GM21423 (cell line): ENCODE results near the gene TFCP2L1.

Experiments used
- ATAC-seq: cut with Tn5 transposase; IDR thresholded peaks from one replicate; pipeline ENCODE4 v1.9.1; 2021; ENCODE audit warnings: mild to moderate bottlenecking, moderate library complexity; ENCODE audit not compliant: unreplicated experiment

Gene TFCP2L1

DNA sequence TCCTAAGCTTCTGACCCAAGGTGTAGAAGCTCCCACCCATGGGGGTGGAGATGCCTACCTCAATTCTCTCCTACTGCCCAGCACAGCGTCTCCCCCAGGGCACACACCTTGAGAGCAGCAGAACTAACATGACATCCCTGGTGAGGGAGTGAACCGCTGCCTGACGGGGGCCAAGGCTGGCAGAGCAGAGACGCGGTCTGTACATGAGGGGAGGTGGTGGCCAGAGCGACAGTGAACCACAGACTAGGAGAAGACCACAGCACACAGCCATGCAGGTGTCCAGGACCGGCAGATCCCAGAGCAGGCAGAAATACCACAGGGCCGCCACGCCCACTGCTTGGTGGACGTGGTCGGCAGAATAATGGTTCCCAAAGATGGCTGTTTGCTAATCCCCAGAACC lies 40.4 kb downstream of the TFCP2L1 start:
- ATAC-seq: no peak

- ATAC-seq: no peak
These were observed 41.1 kb downstream of the TFCP2L1 start for GRCh38 chr2:121243821-121244460.

- ATAC-seq: no peak
These were observed 42.0 kb downstream of the TFCP2L1 start for GRCh38 chr2:121242976-121243375.

GRCh38 chr2:121242175-121242875 lies 42.7 kb downstream of the TFCP2L1 start:
- no peak for ATAC-seq

DNA sequence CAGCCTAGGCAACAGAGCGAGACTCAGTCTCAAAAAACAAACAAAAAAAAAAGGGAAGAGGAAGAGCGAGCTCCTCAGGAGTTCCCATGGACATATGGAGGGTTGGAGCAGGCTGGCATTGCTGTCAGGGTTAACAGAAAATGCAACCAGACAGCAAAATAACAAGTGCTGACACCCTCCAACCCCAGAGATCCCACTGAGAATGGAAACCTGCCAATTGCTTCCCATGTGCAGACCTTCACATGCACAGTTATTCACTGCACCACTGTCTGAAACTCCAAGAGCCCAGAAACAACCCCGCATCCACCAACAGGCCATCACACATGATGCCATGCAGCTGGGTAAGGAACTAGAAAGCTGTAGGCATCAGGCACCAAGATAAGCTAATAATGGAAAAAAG lies 43.5 kb downstream of the TFCP2L1 start:
- ATAC-seq: no peak

GRCh38 chr2:121240436-121240835 lies 44.6 kb downstream of the TFCP2L1 start:
- no peak for ATAC-seq

GRCh38 chr2:121239969-121240368 lies 45.0 kb downstream of the TFCP2L1 start:
- no peak for ATAC-seq

GRCh38 chr2:121239471-121239870 lies 45.5 kb downstream of the TFCP2L1 start:
- ATAC-seq: no peak

GRCh38 chr2:121238828-121239227 lies 46.2 kb downstream of the TFCP2L1 start:
- no peak for ATAC-seq

- ATAC-seq: no peak
These were observed 46.9 kb downstream of the TFCP2L1 start for GRCh38 chr2:121237980-121238665.

DNA sequence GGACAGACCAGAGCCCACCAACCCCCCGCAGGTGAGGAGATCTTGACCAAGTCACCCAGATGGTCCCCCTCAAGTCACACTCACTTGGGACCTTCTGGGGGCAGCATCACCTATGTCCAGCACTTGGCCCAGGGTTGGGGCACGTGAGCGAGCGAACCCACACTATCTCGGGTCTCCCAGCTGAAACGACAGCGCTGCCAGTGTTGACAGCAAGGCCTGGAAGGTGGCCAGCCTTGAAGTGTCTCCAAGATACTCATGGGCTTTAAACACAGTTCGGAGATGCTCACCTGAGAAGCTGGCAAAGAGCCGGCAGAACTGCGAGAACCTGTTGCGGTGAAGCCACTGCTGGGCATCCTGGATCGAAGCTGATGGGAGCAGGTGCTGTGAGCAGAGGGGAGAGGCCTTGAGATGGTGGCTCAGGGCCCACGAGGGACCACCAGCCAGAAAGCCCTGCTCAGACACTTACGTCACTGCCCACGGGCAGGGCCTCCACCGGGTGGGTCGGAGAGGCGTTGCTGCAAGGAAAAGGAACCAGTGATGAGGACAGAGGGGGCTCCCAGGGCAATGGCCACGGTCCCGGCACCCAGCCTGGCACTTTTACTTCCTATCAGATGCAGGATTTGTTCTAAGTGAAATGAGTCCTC lies 47.5 kb downstream of the TFCP2L1 start:
- no peak for ATAC-seq

DNA sequence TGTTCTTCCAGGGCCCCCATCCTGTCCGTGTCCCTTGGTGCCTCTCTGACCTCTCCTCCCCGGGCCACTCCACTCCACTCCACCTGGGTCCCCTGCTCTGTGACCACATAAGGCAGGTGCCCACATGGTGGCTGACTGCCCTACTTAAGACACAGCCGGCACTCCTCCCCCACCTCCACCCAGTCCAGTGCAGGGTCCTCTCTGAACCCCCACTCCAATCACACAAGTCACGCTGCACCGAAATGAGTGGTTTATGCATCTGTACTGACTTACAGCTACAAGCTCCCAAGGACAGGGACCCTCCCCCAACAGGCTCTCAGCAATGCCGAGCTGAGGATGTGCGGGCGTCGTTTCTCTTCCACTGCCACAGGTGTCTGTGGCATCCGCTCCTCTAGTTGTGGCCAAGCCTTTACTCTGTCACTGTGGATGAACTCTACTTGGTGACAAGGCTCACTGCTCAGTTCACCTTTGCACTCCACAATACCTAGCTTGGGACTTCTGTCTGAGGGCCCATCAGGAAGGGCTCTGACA lies 48.3 kb downstream of the TFCP2L1 start:
- ATAC-seq: no peak

GRCh38 chr2:121236101-121236640 lies 48.8 kb downstream of the TFCP2L1 start:
- ATAC-seq: no peak

GRCh38 chr2:121235542-121235941 lies 49.5 kb downstream of the TFCP2L1 start:
- ATAC-seq: no peak

DNA sequence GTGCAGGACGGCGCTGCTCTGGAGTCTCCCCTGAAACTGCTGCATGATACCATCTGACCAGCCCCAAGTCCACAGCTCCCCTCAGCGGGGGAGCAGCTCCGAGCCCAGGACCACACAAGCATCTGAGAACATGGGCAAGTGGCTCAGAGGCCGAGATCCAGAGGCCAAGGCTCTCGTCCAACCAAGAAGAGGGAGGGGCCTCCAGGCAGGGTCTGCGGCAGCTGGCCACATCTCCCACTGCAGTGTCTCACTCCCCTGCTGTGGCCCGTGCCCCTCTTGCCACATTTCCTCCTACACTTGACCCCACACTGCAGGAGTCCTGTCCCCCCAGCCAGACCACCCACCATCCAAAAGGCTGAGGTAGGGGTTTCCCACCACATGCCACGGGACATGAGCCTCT lies 50.2 kb downstream of the TFCP2L1 start:
- ATAC-seq: no peak

- no peak for ATAC-seq
These were observed 50.9 kb downstream of the TFCP2L1 start for GRCh38 chr2:121234144-121234543.

GRCh38 chr2:121233486-121234110 lies 51.4 kb downstream of the TFCP2L1 start:
- no peak for ATAC-seq

- ATAC-seq: no peak
These were observed 52.3 kb downstream of the TFCP2L1 start for GRCh38 chr2:121232626-121233265.

DNA sequence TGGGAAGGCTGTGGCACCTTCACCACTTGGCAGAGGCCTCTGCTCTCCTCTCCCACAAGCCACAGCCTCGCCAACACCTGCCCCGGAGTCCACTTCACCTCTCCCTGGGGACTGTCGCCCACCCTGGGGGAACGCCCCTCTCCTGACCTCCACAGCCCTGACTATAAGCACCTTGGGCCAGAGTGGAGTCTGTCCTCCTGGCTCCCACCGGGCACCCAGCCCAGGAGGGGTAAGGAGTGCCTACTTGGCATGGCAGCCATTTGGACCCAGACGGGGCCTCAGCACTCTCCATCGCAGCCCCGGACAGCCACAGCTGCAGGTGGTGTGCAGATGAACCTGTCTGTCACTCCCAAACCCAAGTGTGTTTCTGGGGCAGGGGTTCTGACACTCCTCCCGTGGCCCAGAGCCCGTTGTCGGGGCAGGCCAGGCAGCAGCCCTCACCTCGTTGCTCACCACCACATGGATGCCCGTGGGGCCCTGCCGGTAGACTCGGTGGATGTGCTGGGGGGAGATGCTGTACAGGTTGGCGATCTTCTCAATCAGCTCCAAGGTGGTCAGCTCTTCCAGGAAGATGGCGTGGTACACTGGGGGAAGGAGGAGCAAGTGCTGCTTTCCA lies 53.5 kb downstream of the TFCP2L1 start:
- no peak for ATAC-seq

- ATAC-seq: no peak
These were observed 56.5 kb downstream of the TFCP2L1 start for GRCh38 chr2:121228521-121228920.
